GM18868 (cell line): ENCODE measurements around the gene EHD3.

Source experiments
- ATAC-seq: cut with Tn5 transposase; IDR thresholded peaks from one replicate; pipeline ENCODE4 v1.9.1; 2021; ENCODE audit warnings: mild to moderate bottlenecking, moderate library complexity; ENCODE audit not compliant: unreplicated experiment

Gene EHD3

DNA sequence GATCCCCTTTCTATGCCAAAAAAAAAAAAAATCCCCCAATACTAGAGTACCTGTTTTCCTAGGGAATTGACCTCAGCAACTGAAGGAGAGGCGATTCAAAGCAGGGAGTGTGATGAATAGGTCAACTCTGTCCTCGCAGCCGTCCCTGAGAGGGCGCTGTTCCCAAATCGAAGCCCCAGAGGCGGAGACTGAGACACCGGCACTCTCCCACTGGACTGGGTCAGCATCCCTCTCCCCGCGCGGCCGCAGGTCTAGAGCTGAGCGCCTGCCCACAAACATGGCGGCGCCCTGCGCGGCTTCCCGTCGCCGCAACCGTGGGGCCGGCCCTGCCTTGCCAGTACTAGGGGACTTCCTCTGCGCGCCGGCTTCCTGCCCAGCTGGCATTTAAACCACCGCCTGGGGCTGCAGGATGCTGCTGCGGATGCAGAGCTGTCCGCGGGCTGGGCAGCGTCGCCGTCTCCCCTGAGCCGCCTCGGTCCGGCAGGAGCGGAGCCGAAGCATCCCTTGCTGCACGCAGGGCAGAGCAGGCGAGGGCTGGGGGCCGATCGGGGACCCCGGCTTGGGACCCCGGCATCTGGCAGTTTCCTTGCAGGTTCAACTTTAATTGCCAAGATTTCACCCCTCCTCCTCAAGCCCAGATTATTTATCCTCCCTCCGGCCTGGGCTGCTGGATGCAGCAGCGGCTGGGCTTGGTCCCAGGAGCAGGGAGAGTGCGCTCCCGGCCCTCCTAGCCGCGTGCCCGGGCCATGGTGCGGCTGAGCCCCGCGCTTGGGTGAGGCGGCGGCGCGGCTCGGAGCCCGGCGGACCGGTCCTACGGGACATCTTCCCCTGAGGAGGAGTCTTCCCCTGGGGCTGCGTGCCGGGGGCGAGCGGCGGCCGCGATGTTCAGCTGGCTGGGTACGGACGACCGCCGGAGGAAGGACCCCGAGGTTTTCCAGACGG, at the start of gene EHD3:
TSS of gene EHD3 (plus strand) at position 412 of the 942 bp plus-strand sequence. CDS start at position 882, 470 bp downstream.
- ATAC-seq = peak; percentile 98

DNA sequence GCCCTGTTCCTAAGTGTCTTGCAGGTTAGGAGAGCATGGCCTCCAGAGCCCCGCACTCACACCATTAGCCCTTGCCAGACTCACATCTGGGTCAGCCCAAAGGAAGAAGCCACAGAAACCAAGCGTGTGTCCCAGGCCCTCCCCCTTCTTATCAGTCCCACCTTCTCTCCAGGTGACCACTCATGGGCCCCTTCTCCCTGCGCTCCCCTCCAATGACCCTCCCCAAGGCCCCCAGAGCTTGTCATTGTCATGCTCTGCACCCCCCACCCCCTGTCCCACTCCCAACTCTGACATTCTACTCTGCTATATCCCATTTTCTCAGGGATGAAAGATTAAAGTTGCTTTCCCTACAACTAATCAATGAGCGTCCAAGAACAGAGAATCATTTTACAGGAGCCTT, 46.8 kb upstream of the EHD3 start:
- no peak for ATAC-seq

DNA sequence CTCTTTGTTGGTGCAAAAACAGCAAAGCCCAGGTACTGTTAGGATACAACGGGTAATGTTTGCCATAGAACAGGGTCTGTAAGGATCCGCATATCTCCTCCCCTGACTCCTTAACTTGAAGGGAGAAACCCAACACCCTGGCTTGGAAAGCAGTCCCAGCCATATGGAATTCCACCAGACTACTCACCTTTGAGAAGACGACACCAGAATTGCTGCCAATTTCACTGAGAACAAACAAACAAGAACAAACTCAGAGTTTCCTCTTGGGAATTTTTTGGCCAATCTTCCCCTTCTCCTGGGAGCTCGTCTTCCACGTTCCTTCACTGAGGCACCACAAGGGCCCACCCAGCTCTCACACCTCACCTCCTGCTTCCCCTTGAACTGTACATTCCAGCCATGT, 45.8 kb upstream of the EHD3 start:
- no peak for ATAC-seq

DNA sequence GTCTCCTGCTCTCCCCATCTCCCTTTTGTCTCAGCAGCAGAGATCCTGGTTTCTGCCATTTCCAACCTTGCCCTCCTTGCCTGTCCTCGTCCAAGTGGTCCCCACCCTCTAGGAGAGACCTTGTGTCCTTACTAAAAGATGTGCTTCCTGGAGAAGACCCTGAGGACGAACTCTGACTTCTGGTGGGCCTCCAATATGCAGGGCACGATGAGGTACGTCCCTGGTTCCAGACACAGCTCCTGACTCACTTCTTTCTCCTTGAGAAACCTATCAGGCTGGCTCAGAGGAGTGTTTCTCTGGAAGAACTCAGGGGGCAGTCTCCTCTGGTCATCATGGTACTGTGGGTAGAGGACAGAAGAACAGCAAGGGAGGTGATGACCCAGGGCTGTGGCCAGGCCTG, 44.8 kb upstream of the EHD3 start:
- ATAC-seq = no peak

DNA sequence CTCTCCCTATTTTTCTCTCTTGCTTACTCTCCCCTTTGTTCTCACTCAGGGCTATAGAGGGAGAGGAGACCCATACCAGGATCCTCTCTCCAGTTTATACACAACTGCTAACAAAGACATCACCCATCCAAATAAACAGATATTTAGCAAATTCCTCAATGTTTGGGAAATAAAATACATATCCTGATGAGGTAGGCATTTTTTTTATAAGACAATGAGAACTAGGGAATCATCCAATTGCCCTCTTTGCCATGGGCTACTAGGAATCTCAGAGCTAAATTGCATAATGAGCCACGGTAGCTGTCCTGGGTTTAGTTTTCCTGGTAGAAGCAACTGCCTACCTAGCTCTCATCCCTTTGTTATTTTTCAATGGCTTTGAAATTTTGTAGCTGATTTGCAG, 43.8 kb upstream of the EHD3 start:
- no peak for ATAC-seq

DNA sequence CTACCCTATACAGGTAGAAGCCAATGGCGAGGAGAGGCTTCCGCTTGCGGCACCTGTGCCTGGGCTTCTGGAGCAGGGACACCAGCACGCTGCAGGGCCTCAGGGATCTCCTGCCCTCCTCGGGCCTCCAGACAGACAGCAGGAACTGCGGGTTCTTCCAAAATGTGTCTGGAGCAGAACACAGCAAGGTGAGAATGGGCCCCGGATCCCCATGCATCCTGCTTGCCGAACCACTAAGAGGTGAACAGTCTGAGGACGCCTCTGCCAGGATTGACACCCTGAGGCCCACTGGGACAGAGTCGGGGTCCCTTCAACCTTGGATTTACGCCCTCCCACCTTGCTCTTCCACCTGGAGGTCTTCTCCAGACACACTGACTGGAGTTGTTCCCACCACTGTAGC, 42.0 kb upstream of the EHD3 start:
- no peak for ATAC-seq

DNA sequence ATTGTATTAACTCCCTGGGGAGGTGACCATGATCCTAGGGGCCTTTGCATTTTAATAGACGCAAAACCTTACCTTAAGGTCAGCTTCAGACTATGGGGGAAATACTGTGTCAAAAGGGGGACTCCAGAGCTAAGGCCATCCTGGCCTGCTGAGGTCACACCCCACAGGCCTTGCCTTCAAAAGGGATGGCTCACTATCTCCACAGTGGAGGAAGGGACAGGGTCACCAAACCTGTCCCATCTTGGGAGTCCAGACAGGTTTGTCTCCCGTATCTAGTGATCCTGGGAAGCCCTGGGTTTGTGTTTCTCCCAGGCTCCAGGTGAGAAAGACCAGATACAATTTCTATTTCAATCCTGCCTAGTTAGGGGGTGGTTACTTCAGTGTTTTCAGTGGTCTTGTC, 41.6 kb upstream of the EHD3 start:
- no peak for ATAC-seq

DNA sequence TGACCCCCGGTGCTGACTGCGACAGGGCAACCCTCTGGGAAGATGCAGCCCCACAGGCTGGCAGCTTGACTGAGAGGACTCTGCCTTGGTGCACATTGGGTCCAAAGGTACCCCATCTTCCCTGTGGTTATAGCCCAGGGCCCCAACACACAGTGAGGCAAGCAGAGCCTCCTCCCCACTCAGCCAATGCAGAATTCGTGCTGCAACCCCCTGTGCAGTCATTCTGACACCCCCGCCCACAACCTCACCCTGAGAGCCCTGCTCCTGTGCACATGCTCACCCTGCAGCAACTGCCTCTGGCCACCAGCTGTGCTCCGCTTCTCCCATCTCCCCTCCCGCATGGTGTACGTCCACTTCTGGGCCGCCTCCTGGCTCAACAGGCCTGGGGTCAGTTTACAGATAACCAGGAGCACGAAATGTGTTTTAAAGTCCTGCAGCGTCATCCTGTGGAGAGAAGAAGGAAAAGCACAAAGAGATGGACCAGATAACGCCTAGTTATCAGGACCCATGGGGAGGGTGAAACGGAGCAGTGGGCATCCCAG, 41.0 kb upstream of the EHD3 start:
- no peak for ATAC-seq

DNA sequence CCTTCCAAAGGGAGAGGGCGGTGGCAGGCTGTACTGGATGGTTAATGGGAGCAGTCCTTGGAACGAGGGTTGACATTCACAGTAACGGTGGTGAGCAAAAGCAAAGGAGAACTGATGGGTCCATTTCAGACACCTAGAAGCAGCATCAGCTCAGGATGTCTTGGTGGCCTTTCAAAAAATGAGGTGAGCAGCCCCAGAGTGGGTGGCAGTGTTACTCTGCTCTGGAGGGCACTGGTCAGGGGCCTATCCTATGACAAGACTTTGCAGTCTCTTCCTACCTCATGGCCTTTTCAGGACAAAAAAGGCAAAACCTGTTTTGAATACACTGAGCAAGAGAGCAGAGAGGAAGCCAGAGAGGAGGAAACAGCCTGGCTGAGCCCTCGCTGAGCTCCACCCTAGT, 40.1 kb upstream of the EHD3 start:
- ATAC-seq = no peak

DNA sequence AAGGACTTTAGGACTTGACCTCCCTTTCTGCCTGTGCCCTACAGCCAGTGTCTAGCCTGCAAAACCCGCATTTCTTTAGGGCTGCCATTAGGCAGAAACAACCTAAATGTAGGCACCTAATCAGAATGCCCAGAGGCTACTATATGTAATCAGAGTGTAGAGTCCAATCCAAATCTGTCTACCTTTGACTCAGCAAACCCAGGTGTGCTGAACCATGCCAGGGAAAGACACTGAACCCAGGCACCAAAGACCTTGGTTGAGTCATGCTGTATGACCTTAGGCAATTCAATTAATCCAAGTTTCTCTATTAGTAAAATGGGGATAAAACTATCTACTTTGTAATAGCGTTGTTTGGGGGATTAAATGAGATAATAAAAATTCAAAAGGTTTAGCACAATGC, 37.3 kb upstream of the EHD3 start:
- no peak for ATAC-seq

DNA sequence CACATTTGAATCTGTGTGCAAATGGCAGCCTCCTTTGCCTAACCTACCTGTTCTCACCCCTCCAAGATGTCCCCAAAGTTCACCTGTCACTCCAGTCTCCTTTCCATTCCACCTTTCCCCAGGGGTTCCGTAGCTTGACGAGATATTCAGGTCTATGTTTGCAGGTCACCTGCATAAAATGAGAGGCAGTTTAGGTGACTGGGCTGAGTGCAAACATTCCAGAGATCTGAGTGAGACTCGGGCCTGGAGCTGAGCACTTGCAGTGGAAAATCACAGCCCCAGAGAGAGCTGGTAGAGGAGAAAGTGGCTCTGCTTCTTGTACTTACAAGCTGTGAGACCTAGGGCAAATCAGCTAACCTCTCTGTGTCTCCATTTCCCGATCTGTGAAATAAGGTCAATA, 36.8 kb upstream of the EHD3 start:
- ATAC-seq = no peak

DNA sequence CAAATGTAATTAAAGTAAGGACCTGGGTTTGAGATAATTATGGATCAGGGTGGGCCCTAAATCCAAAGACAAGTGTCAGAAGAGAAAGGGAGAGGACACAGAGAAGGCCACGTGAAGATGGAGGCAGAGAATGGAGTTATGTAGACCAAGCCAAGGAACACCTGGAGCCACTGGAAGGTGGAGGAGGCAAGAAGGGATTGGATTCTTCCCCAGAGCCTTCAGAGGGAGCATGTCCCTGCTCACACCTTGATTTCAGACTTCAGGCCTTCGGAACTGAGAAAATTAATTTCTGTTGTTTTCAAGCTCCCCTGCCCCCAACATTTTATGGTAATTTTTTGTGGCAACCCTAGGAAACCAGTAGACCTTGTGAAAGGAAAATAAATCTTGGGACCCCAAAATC, 36.3 kb upstream of the EHD3 start:
- no peak for ATAC-seq

DNA sequence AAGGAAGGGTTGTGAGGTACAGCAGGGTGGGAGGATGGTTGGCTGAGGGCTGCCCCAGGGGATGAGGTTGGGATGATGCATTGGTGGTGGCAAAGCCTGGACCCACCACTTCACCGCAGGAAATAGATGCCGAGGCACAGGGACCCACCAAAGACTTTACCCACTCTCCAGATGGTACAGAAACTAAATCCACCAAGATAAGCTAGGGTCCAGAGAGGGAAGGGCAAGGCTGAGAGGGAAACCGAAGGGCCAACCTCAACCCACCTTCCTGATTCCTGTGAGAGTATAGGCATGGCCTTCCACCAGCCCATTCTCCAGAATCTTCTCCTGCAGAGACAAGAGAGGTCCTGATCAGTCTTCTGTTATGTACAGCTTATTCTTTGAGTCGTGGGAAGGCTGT, 34.7 kb upstream of the EHD3 start:
- ATAC-seq = no peak

DNA sequence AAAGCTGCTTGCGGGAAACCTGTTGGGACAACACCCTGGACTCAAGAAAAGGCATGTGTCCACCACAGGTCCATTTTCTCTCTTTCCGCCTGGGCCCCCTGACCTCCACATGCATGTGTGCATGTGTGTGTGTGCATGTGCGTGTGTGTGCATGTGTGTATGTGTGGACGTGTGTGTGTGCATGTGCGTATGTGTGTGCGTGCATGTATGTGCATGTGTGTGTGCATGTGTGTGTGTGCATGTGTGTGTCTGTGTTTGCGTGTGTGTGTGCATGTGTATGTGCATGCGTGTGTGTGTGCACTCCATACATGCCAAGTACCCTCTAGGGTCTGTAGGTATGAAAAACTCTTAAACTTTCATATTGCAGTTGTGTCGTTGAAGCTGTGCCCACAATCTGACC, 33.0 kb upstream of the EHD3 start:
- ATAC-seq = no peak

DNA sequence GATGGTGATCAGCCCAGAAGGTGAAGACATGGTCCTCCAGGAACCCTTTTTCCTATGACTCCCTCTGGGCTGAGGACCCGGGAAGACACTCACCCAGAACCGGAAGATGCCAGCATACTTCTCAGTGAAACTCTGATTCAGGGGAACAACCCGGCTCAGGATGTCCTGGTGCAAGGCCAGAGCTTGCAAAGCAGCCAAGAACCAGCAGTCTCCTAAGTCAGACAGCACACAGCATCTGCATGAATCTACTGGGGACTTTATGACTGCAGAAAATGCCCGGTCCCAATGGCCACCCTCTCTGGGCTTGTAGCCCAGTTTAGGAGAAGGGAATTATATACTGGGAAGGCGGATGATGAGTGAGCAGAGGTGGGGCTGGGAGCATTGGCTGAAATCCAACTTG, 31.9 kb upstream of the EHD3 start:
- no peak for ATAC-seq

DNA sequence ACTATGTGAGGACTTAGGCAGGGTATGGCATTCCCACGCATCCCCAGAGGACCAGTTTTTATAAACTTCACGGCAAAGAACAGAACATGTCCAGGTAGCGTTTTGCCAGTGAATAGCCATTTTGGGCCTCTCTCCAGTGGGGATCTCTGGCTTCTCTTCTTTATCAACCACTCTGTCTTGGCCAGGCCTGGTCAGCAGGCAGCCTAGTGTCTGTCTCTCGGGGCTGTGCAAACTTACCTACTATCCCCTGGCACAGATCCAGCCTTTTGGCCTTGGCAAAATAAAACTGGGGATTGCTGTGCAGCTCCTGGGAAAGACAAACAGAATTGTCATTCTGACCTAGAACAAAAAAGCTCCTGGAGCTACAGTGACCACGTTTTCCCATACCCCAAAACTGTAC, 31.1 kb upstream of the EHD3 start:
- no peak for ATAC-seq

DNA sequence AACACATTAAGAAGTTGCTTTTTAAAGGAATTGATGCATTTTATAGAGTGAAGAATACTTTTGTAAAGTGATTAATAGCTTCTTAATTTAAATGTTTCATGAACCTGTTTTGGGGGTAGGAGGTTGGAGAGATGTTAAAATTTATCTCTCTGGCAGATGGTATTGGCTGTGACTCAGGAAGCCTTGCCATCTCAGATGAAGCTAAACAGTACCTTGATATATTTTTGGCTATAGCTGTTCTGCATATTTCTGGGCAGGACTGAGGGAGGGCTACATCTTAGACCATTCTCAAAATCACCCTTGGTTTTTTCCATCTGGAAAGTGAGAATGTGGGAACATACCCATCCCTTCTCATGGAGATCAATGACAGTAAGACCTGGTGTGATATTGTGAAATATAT, 30.0 kb upstream of the EHD3 start:
- ATAC-seq = no peak

DNA sequence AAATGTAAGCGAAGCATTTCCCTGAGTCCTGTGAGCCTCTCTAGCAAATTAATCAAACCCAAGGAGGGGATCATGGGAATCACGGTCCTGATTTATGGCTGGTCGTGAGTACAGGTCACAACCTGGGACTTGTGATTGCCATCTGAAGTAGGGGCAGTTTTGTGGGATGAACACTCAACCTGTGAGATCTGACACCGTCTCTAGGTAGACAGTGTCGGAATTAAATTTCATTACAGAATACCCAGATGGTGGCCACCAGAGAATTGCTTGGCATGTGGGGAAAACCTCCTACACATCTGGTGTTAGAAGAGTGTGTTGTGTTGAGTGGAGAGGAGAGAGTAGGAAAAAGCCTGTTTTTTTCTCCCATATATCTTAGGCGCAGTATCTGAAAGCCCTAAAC, 29.2 kb upstream of the EHD3 start:
- no peak for ATAC-seq

DNA sequence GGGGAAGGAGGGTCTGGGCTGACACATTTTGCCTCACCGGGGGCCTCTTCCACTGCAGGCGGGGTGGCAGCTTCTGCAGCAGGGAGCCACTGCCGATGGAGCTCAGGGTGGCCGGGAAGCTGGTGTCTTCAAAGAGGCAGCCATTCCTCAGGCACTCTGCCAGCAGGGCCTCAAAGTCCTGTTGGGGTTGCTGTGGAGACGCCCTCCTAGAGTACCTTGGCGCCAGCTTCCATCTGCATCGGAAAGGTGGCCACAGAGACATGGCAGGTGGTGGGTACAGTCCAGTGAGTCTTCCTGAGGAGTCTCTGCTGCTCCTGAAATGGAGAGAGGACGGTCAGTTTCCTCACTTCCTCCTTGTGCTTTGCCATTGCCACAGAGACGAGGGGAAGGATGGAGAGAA, 28.8 kb upstream of the EHD3 start:
- no peak for ATAC-seq

DNA sequence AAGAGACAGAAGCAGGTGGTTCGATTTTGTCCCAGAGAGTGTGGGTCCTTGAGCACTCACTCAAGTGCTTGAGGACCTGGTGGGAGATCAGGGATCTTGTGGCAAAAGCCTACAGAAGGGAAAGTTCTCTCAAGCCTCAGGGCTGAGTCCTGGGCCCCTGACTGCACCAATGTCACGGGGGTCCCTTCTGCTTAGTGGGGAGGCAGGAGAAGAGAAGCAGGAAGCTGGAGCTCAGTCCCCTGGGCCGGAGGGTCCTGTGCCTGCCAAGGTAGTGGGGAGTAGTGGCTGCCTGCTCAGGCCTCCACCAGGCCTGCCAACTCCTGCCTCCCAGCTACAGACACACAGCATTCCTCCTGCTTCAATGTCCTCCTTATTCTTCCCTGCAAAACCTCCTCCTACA, 28.3 kb upstream of the EHD3 start:
- ATAC-seq = no peak

DNA sequence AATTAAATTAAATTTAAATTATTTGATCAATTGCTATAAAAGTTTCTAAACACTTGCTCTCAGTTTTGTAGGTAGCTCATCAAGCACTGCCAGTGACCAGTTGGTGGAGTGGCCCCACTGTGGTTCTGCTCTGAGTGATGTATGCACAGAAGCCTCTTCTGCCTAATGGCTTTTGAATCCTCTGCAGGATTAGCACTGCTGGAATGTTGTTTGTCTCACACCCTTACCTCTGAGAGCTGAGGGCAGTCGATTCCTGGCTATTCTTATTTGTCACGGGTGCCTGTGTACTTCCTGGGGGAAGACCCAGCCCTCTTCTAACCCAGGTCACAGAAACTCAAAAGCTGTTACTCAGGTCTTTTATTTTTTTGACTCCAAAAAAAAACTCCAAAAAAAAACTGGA, 26.2 kb upstream of the EHD3 start:
- peak; percentile 81 for ATAC-seq

DNA sequence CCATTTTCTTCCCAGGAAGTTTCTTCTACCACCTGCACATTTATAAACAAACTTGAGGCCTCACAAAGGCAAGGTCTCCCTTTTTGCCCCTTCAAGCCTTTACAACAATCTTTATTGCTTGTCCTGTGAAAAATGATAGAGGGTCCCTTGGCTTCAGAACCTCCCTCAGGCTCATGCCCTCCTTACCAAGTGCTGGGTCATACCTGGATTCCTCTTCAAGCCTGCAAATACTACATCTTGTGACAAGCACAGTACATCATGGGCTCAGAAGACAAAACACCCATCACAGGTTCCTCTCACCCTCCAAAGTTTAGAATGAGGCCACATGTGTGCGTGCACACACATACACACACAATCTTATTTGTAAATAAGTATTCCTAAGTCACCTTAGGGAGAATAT, 25.7 kb upstream of the EHD3 start:
- ATAC-seq = no peak
